DLD1 (cell line): ENCODE data around the gene EGFLAM.

Source experiments
- in situ Hi-C: cut with HindIII; loops from 2 replicates; pipeline ENCODE4 v1.10.0; 2017; ENCODE audit warnings: low sequenced_read_pairs

EGFLAM gene

GRCh38 chr5:38408446-38409198 is 150.3 kb downstream of the EGFLAM start:
- in situ Hi-C loops = no loop called here

GRCh38 chr5:38410304-38410990 is 152.1 kb downstream of the EGFLAM start:
- in situ Hi-C loops = loop anchor here (10.0 kb wide), 1 partner anchor 46 kb away; no protein-coding TSS in a partner anchor

- in situ Hi-C loops = loop anchor here (10.0 kb wide), 1 partner anchor 49 kb away; no protein-coding TSS in a partner anchor
Measured at GRCh38 chr5:38413696-38414095, 155.3 kb downstream of the EGFLAM start.

GRCh38 chr5:38414348-38414747 is 156.0 kb downstream of the EGFLAM start:
- in situ Hi-C loops = loop anchor here (10.0 kb wide), 1 partner anchor 50 kb away; no protein-coding TSS in a partner anchor

- in situ Hi-C loops = loop anchor here (10.0 kb wide), 1 partner anchor 51 kb away; no protein-coding TSS in a partner anchor
Measured at GRCh38 chr5:38415772-38416171, 157.4 kb downstream of the EGFLAM start.

- in situ Hi-C loops = loop anchor here (10.0 kb wide), 1 partner anchor 53 kb away; no protein-coding TSS in a partner anchor
Measured at GRCh38 chr5:38417658-38418017, 159.3 kb downstream of the EGFLAM start.

GRCh38 chr5:38420246-38420645 is 161.9 kb downstream of the EGFLAM start:
- in situ Hi-C loops = no loop called here

- in situ Hi-C loops = no loop called here
Measured at GRCh38 chr5:38420691-38421390, 162.5 kb downstream of the EGFLAM start.

- in situ Hi-C loops = no loop called here
Measured at GRCh38 chr5:38422622-38423021, 164.3 kb downstream of the EGFLAM start.

- in situ Hi-C loops = no loop called here
Measured at GRCh38 chr5:38423276-38424147, 165.2 kb downstream of the EGFLAM start.

GRCh38 chr5:38424148-38425060 is 166.0 kb downstream of the EGFLAM start:
- in situ Hi-C loops = no loop called here

- in situ Hi-C loops = no loop called here
Measured at GRCh38 chr5:38426490-38426889, 168.1 kb downstream of the EGFLAM start.

- in situ Hi-C loops = no loop called here
Measured at GRCh38 chr5:38426986-38427950, 168.9 kb downstream of the EGFLAM start.

GRCh38 chr5:38431242-38431853 is 173.0 kb downstream of the EGFLAM start:
- in situ Hi-C loops = no loop called here

- in situ Hi-C loops = no loop called here
Measured at GRCh38 chr5:38433160-38433861, 175.0 kb downstream of the EGFLAM start.

GRCh38 chr5:38434966-38435705 is 176.8 kb downstream of the EGFLAM start:
- in situ Hi-C loops = no loop called here

- in situ Hi-C loops = no loop called here
Measured at GRCh38 chr5:38438757-38439156, 180.4 kb downstream of the EGFLAM start.
